WI38 (cell line): ENCODE measurements around the gene TPD52L1.

Experiments used
- H3K4me3 ChIP-seq: 2 replicates; pipeline ENCODE4 v1.5.1; 2011; ENCODE audit warnings: low read depth, mild to moderate bottlenecking, control low read depth, low read length
- CTCF ChIP-seq: IDR thresholded peaks from 2 replicates; pipeline ENCODE4 v1.5.1; 2012; ENCODE audit warnings: low read depth, mild to moderate bottlenecking, control low read depth, low read length

The TPD52L1 gene

GRCh38 chr6:125153391-125154117 lies at the start of gene TPD52L1:
Gene TPD52L1, plus strand, starts transcription at chr6:125153773. Its CDS starts 179 bp downstream, at chr6:125153952.
- H3K4me3 ChIP-seq, result peak within 1 kb of the TSS; percentile 55
- TF ChIP-seq CTCF, result peak; percentile 89

GRCh38 chr6:125104425-125104824 lies 49.1 kb upstream of the TPD52L1 start:
- TF ChIP-seq CTCF, result no peak
- no peak overlapping the region for H3K4me3 ChIP-seq

- TF ChIP-seq CTCF, result no peak
- H3K4me3 ChIP-seq, result no peak overlapping the region
Observed at GRCh38 chr6:125107048-125107447, 46.5 kb upstream of the TPD52L1 start.

- no peak for TF ChIP-seq CTCF
- H3K4me3 ChIP-seq, result no peak overlapping the region
Observed at GRCh38 chr6:125107896-125108295, 45.7 kb upstream of the TPD52L1 start.

- H3K4me3 ChIP-seq, result no peak overlapping the region
- TF ChIP-seq CTCF, result no peak
Observed at GRCh38 chr6:125110056-125110455, 43.5 kb upstream of the TPD52L1 start.

- TF ChIP-seq CTCF, result no peak
- no peak overlapping the region for H3K4me3 ChIP-seq
Observed at GRCh38 chr6:125111219-125111983, 42.2 kb upstream of the TPD52L1 start.

GRCh38 chr6:125112934-125113333 lies 40.6 kb upstream of the TPD52L1 start:
- TF ChIP-seq CTCF, result no peak
- H3K4me3 ChIP-seq, result no peak overlapping the region
